A549 treated with CORT108297 at 1 μM for 4 hours (cell line): ENCODE results near the gene KCNMA1. TPM values are rescaled to one million over a fixed set of nuclear protein-coding genes. Genes with fewer than 3 reads are reported as not detected.

ENCODE experiments used
- total RNA-seq: library from RNA; stranded (reverse); fragments of 200-300 nt; extraction: Qiagen RNA extraction; gene quantifications from 5 replicates; pipeline ENCODE4 v1.2.3, GENCODE V29; 2022

The KCNMA1 gene
- 42.2 to 87.0 TPM (median 76.7 TPM) in 5 replicates for total RNA-seq

GRCh38 chr10:77637532-77638320 is at the start of gene KCNMA1:
Gene KCNMA1 (minus strand): TSS chr10:77637808.

